H54 (cell line): ENCODE measurements around the gene RANBP2.
A peak's percentile ranks its signal among the peaks of the same experiment; 100 is the strongest.
"Not testable (repeated sequence)": the region's sequence is repeated elsewhere in the genome, so short reads cannot be mapped to it uniquely, and the experiment has no call there.

Experiments used
- DNase-seq: peaks from one replicate; pipeline ENCODE4 v3.0.0; 2011; ENCODE audit warnings: low spot score, mixed read lengths; ENCODE audit not compliant: insufficient read length
- FAIRE-seq: peaks from 3 replicates; lab custom pipeline; 2011; peaks lifted over from hg19 to GRCh38; lab: Jason Lieb, UNC
- POLR2A ChIP-seq: IDR thresholded peaks from 2 replicates; pipeline ENCODE4 v1.6.1; 2011; ENCODE audit warnings: low read depth, mild to moderate bottlenecking, low read length

The RANBP2 gene

DNA sequence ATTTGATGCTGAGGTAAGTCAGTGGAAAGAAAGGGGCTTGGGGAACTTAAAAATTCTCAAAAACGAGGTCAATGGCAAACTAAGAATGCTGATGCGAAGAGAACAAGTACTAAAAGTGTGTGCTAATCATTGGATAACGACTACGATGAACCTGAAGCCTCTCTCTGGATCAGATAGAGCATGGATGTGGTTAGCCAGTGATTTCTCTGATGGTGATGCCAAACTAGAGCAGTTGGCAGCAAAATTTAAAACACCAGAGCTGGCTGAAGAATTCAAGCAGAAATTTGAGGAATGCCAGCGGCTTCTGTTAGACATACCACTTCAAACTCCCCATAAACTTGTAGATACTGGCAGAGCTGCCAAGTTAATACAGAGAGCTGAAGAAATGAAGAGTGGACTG, 47.4 kb downstream of the RANBP2 start:
- DNase-seq, FAIRE-seq: not testable (repeated sequence)

DNA sequence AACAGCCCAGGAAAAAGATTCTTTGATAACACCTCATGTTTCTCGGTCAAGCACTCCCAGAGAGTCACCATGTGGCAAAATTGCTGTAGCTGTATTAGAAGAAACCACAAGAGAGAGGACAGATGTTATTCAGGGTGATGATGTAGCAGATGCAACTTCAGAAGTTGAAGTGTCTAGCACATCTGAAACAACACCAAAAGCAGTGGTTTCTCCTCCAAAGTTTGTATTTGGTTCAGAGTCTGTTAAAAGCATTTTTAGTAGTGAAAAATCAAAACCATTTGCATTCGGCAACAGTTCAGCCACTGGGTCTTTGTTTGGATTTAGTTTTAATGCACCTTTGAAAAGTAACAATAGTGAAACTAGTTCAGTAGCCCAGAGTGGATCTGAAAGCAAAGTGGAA, 48.6 kb downstream of the RANBP2 start:
- not testable (repeated sequence) for DNase-seq, FAIRE-seq

DNA sequence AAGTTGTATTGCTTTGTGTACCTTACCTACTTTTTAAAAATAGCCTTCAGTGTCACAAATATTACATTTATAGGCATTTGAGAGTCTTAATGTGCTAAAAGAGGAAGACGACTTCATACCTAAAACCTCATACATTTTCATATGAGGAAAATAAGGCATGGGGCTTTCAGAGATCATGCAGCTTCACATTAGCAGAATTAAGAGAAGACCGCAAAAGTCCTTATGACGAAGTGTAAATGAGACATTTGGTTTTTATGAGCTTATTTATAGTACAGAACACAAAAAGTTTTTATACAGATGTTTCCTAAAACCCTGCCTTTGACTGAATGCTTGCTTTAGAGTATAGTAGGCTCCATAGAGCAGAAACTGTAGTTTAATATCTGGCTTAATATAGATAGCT, 57.2 kb downstream of the RANBP2 start:
- DNase-seq: no peak
- no peak for FAIRE-seq
- no peak for TF ChIP-seq POLR2A

- no peak for DNase-seq
- TF ChIP-seq POLR2A: no peak
- FAIRE-seq: no peak
Measured at GRCh38 chr2:108778857-108779256, 59.6 kb downstream of the RANBP2 start.

- DNase-seq (no peak), FAIRE-seq (no peak)
- no peak for TF ChIP-seq POLR2A
Measured at GRCh38 chr2:108786008-108786353, 66.7 kb downstream of the RANBP2 start.

DNA sequence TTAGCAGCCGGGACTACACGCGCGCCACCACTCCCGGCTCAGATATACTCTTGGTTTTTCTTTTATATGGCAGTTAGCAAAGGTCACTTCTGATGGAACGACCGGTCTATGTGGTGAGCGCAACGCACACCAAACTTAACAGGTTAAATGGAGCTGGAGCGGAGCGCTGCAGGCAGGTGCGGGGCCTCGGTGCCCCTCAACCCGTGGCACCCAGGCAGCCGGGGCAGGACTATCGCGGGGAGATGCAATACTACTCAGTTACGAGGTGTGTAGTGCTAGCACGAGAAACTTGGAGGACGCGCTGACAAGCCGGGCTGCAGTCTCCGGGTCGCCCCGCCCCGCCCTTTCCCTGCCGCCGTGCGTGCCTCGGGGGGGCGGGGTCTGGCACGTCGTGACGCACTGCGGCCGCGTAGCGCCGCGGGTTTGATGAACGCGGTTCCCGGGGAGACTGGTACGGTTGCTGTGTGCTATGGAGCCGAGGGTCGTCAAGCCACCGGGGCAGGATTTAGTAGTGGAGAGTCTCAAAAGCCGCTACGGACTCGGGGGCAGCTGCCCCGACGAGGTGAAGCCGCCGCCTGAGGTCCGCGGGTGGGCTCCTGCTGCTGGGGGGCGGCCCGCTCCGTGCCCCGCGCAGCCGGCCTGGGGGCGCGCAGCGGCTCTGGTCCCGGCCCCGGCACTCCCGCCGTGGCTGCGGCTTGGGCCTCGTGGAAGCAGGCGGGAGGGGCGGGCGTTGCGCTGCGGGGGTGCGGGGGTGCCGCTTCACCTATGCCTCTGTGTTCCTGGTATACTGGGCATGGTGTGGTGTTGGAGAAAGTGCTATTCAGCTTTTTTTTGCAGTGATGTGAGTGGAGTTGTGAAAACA, 67.3 kb downstream of the RANBP2 start, which contains the start of gene CCDC138:
TSS of gene CCDC138 (plus strand) at position 418 of the 862 bp plus-strand sequence. CDS start at position 470, 52 bp downstream.
- peak; percentile 88 for DNase-seq
- TF ChIP-seq POLR2A: peak; percentile 81
- FAIRE-seq: peak; percentile 94

GRCh38 chr2:108787216-108787541, 67.9 kb downstream of the RANBP2 start:
- DNase-seq (no peak), FAIRE-seq (no peak)
- TF ChIP-seq POLR2A: no peak

DNA sequence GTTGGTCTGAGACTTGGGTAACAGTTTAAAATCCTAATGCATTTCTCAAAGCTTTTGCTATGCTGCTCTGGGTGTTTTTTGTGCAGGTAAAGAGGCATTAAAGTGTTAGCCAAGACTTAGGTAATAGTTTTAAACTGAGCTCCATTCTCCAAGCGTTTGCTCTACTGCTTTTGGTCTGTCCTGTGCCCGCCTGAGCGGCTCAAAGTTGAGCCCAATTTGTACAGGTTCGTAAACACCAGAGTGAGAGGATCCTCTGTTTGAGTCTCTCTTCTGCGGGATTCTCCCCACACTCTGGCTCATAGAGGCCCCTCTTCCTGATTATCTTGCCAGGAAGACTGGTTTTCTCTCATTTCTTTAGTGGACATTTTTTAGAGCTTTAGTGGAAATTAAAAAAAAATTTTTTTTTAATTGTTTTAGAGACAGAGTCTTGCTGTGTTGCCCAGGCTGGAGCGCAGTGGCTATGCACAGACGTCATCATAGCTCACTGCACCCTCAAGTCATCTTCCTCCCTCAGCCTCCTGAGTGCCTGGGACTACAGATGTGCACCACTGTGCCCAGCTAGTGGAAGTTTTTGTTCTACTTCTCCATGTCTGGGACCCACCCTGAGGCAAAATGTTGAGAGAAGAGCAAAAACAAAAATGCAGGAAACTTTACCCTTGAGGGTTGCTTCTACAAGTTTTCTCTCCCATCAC, 83.9 kb downstream of the RANBP2 start:
- no peak for FAIRE-seq
- no peak for TF ChIP-seq POLR2A
- DNase-seq: no peak

- no peak for TF ChIP-seq POLR2A
- DNase-seq (no peak), FAIRE-seq (no peak)
Measured at GRCh38 chr2:108805032-108805431, 85.8 kb downstream of the RANBP2 start.

DNA sequence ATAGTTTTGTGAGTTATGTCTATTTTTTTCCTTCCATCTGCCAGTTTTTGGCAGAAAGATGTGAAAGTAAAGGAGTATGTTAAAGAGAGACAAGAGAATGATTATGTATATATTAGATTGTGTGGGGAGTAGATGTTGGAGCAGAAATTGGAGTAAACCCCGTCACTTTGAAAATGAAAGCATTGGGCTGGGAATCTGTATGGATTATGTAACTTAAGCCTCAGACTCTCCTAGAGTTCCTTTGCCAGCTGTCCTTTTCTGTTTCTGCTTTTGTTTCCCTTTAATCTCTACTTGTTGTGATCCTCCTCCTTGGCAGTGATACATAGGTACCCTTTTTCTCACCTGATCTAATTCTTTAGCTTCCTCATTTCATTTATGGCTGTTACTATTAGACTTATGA, 86.5 kb downstream of the RANBP2 start:
- FAIRE-seq (no peak), DNase-seq (no peak)
- TF ChIP-seq POLR2A: no peak

DNA sequence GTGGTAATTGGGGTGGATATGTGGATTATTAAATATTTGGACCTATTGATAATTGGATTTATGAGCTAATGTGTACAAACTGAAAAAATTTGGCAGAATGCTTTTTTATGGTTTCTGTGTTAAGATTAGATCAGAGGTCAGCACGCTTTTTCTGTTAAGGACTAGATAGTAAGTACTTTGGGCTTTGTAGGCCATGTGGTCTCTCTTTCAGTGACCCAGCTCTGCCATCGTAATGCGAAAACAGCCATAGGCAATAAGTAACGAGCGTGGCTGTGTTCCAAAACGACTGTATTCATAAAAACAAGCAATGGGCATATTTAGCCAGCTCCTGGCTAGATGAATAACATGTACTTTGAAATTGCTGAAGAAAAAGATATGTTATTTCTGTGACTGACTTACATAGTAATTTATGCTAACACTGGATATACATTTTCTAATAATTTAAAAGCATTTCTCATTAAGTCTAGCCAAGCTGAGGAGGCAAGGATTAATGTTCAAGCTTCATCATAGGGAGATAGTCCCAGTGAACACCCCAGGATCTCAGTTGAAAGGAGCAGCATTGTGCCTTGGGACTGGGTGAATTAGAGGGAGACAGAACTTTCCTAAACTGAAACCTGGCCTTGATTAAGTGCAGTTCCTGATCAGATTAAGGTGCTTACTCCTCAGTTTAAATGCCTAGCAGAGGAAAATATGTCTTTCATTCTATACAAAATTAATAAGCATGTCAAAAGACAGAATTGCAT, 87.3 kb downstream of the RANBP2 start:
- FAIRE-seq (no peak), DNase-seq (no peak)
- no peak for TF ChIP-seq POLR2A

- FAIRE-seq: no peak
- no peak for DNase-seq
- no peak for TF ChIP-seq POLR2A
Measured at GRCh38 chr2:108809936-108810335, 90.7 kb downstream of the RANBP2 start.

DNA sequence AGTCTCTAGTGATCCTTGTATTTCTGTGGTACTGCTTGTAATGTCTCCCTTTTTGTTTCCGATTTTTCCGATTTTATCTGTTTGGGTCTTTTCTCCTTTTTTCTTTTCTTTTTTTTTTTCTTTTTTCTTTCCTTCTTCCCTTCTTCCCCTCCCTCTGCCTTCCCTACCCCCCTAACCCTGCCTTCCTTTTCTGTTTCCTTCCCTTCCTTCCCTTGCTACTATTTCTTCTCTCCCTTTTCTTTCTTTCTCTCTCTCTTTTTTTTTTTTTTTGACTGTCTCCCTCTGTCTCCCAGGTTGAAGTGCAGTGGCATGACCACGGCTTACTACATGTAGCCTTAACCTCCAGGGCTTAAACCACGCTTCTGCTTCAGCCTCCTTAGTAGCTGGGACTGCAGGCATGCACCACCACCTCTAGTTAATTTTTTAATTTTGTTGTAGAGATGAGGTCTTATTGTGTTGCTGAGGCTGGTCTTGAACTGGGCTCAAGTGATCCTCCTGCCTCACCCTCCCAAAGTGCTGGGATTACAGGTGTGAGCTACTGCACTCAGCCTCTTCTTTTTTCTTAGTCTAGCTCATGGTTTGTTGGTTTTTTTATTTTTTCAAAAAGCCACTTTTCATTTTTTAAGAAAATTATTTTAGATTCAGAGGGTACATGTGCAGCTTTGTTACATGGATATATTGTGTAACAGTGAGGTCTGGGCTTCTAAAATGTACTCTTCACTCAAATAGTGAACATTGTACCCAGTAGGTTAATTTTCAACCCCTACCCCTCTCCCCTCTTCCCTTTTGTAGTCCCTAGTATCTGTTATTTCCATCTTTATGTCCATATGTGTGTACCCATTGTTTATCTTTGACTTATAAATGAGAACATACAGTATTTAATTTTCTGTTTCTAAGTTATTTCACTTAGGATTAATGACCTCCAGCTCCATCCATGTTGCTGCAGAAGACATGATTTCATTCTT, 92.0 kb downstream of the RANBP2 start:
- TF ChIP-seq POLR2A: no peak
- FAIRE-seq: no peak
- DNase-seq: no peak
